ENCODE results near the gene PRKCA.

DNA sequence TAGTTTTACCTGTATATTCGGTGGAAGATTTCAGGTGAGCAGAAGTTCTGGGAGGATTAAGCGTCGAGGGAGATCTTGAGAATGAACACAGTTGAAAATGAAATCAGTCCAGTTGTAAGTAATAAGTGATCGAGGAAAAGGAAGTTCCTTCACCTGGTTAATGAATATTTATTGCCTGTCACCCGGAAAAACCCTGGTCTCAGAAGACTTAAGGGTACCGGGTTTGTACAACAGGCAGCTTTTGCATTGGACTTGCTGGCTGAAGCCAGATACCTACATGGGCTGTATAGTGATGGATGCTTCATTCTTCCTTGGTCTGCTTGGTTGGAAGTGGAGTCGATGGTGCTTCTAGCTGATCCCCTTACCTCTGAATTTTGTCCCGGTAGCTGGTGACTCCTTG lies 72.7 kb downstream of the PRKCA start:
- TF ChIP-seq EZH2phosphoT487 (IDR thresholded peaks at IDR 0.05; ENCODE audit: borderline replicate concordance), result no peak
- TF ChIP-seq, protein P1, sequence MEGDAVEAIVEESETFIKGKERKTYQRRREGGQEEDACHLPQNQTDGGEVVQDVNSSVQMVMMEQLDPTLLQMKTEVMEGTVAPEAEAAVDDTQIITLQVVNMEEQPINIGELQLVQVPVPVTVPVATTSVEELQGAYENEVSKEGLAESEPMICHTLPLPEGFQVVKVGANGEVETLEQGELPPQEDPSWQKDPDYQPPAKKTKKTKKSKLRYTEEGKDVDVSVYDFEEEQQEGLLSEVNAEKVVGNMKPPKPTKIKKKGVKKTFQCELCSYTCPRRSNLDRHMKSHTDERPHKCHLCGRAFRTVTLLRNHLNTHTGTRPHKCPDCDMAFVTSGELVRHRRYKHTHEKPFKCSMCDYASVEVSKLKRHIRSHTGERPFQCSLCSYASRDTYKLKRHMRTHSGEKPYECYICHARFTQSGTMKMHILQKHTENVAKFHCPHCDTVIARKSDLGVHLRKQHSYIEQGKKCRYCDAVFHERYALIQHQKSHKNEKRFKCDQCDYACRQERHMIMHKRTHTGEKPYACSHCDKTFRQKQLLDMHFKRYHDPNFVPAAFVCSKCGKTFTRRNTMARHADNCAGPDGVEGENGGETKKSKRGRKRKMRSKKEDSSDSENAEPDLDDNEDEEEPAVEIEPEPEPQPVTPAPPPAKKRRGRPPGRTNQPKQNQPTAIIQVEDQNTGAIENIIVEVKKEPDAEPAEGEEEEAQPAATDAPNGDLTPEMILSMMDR (conservative IDR thresholded peaks at IDR 0.05; ENCODE audit: low read length), result no peak
